ENCODE results near the gene PHOSPHO1. TPM values are rescaled to one million over a fixed set of nuclear protein-coding genes. Genes with fewer than 3 reads are reported as not detected.
"Not testable (repeated sequence)": the region's sequence is repeated elsewhere in the genome, so short reads cannot be mapped to it uniquely, and the experiment has no call there.

PHOSPHO1 gene
- total RNA-seq, 1 donor from 2014 or later: 12.7 TPM

- peak; percentile 83 for DNase-seq
These were observed 38.5 kb downstream of the PHOSPHO1 start for GRCh38 chr17:49191917-49192741.

- DNase-seq: peak; percentile 83
These were observed 39.1 kb downstream of the PHOSPHO1 start for GRCh38 chr17:49191409-49191916.

GRCh38 chr17:49190932-49191331 lies 39.7 kb downstream of the PHOSPHO1 start:
- DNase-seq: no peak

- no peak for DNase-seq
These were observed 43.3 kb downstream of the PHOSPHO1 start for GRCh38 chr17:49187301-49187700.

- not testable (repeated sequence) for DNase-seq
These were observed 45.2 kb downstream of the PHOSPHO1 start for GRCh38 chr17:49185381-49185780.

- DNase-seq: not testable (repeated sequence)
These were observed 46.1 kb downstream of the PHOSPHO1 start for GRCh38 chr17:49184522-49184921.

- no peak for DNase-seq
These were observed 46.8 kb downstream of the PHOSPHO1 start for GRCh38 chr17:49183801-49184200.

- DNase-seq: no peak
These were observed 47.2 kb downstream of the PHOSPHO1 start for GRCh38 chr17:49183341-49183740.

GRCh38 chr17:49180998-49181635 lies 49.5 kb downstream of the PHOSPHO1 start:
- DNase-seq: no peak

- DNase-seq: no peak
These were observed 50.3 kb downstream of the PHOSPHO1 start for GRCh38 chr17:49180303-49180702.

- DNase-seq: not testable (repeated sequence)
These were observed 54.6 kb downstream of the PHOSPHO1 start for GRCh38 chr17:49175978-49176377.

Other genes starting within 250 kb of the PHOSPHO1 start
- gene IGF2BP1, start 233.4 kb downstream of the PHOSPHO1 start, total RNA-seq: 1.5 TPM
- gene B4GALNT2, start 98.0 kb downstream of the PHOSPHO1 start, total RNA-seq: 1.3 TPM
- gene GNGT2, start 20.2 kb downstream of the PHOSPHO1 start, total RNA-seq: not detected
- gene ABI3, start 20.1 kb downstream of the PHOSPHO1 start, total RNA-seq: 1.5 TPM
- gene ZNF652, start 131.5 kb upstream of the PHOSPHO1 start, total RNA-seq: 27.5 TPM
- 52.5 TPM for gene PHB1, start 184.1 kb upstream of the PHOSPHO1 start, total RNA-seq

All from skin of body (tissue), 2 donors.